H9 (cell line): ENCODE measurements around the gene KCNG3. TPM values are rescaled to one million over a fixed set of nuclear protein-coding genes. Genes with fewer than 3 reads are reported as not detected.
A peak's percentile ranks its signal among the peaks of the same experiment; 100 is the strongest.

Experiments used
- DNase-seq: peaks from one replicate; pipeline ENCODE4 v3.0.0-alpha.2; 2017
- H2AFZ ChIP-seq: one replicate; pipeline ENCODE4 v1.6.1; 2013; ENCODE audit warnings: mild to moderate bottlenecking, low read length, control low read depth, moderate library complexity
- H2AK5ac ChIP-seq: 2 replicates; pipeline ENCODE4 v1.6.1; 2013; ENCODE audit warnings: low read length, control low read depth, mixed read lengths; ENCODE audit not compliant: insufficient read length
- H2BK120ac ChIP-seq: one replicate; pipeline ENCODE4 v1.6.1; 2013; ENCODE audit warnings: low read depth, mild to moderate bottlenecking, low read length, control low read depth, inconsistent platforms; ENCODE audit not compliant: poor library complexity, severe bottlenecking
- H2BK12ac ChIP-seq: 2 replicates; pipeline ENCODE4 v1.6.1; 2013; ENCODE audit warnings: low read length, control low read depth, mixed read lengths, low read depth; ENCODE audit not compliant: insufficient read length
- H2BK15ac ChIP-seq: 2 replicates; pipeline ENCODE4 v1.6.1; 2013; ENCODE audit warnings: low read depth, low read length, control low read depth
- H2BK20ac ChIP-seq: one replicate; pipeline ENCODE4 v1.6.1; 2013; ENCODE audit warnings: low read depth, mild to moderate bottlenecking, low read length, control low read depth, inconsistent platforms; ENCODE audit not compliant: poor library complexity, severe bottlenecking
- H2BK5ac ChIP-seq: 2 replicates; pipeline ENCODE4 v1.6.1; 2013; ENCODE audit warnings: low read length, control low read depth, mixed read lengths; ENCODE audit not compliant: insufficient read length
- H3K14ac ChIP-seq: 2 replicates; pipeline ENCODE4 v1.6.1; 2013; ENCODE audit warnings: low read length, control low read depth; ENCODE audit not compliant: insufficient read depth
- H3K18ac ChIP-seq: 2 replicates; pipeline ENCODE4 v1.6.1; 2013; ENCODE audit warnings: low read depth, mild to moderate bottlenecking, mixed read lengths, low read length, control low read depth; ENCODE audit not compliant: insufficient read length
- H3K23ac ChIP-seq: 2 replicates; pipeline ENCODE4 v1.6.1; 2013; ENCODE audit warnings: low read length, control low read depth, mixed read lengths, low read depth; ENCODE audit not compliant: insufficient read length
- H3K23me2 ChIP-seq: 2 replicates; pipeline ENCODE4 v1.6.1; 2013; ENCODE audit warnings: low read depth, mild to moderate bottlenecking, mixed read lengths, low read length, control low read depth; ENCODE audit not compliant: insufficient read length, poor library complexity, severe bottlenecking
- H3K27ac ChIP-seq: 2 replicates; pipeline ENCODE4 v1.5.1; 2013; ENCODE audit warnings: low read length, control low read depth, mixed read lengths, low read depth; ENCODE audit not compliant: insufficient read length
- H3K27me3 ChIP-seq: 2 replicates; pipeline ENCODE4 v1.6.1; 2013; ENCODE audit warnings: low read length, control low read depth, inconsistent platforms; ENCODE audit not compliant: insufficient read depth
- H3K4ac ChIP-seq: 2 replicates; pipeline ENCODE4 v1.6.1; 2013; ENCODE audit warnings: low read depth, mild to moderate bottlenecking, control low read depth, inconsistent platforms, low read length, moderate library complexity
- H3K4me1 ChIP-seq: 2 replicates; pipeline ENCODE4 v1.6.1; 2013; ENCODE audit warnings: low read length, control low read depth, inconsistent platforms; ENCODE audit not compliant: insufficient read depth
- H3K4me2 ChIP-seq: 2 replicates; pipeline ENCODE4 v1.6.1; 2013; ENCODE audit warnings: low read length, control low read depth, mixed read lengths; ENCODE audit not compliant: insufficient read length, insufficient read depth
- H3K56ac ChIP-seq: 2 replicates; pipeline ENCODE4 v1.6.1; 2013; ENCODE audit warnings: low read depth, mild to moderate bottlenecking, mixed read lengths, low read length, control low read depth; ENCODE audit not compliant: insufficient read length
- H3K79me1 ChIP-seq: 2 replicates; pipeline ENCODE4 v1.6.1; 2013; ENCODE audit warnings: low read depth, mild to moderate bottlenecking, moderate library complexity, low read length, control low read depth, inconsistent platforms; ENCODE audit not compliant: insufficient read depth, poor library complexity, severe bottlenecking
- H3K79me2 ChIP-seq: 2 replicates; pipeline ENCODE4 v1.6.1; 2013; ENCODE audit warnings: low read length, control low read depth, inconsistent platforms; ENCODE audit not compliant: insufficient read depth
- H3K9ac ChIP-seq: 2 replicates; pipeline ENCODE4 v1.6.1; 2013; ENCODE audit warnings: low read length, control low read depth, mixed read lengths; ENCODE audit not compliant: insufficient read length; ENCODE audit errors: extremely low read depth
- H3K9me3 ChIP-seq: one replicate; pipeline ENCODE4 v1.6.1; 2013; ENCODE audit warnings: low read depth, low read length, inconsistent platforms; ENCODE audit not compliant: control insufficient read depth
- H3T11ph ChIP-seq: one replicate; pipeline ENCODE4 v1.6.1; 2013; ENCODE audit warnings: mild to moderate bottlenecking, low read length, control low read depth, inconsistent platforms
- H4K20me1 ChIP-seq: one replicate; pipeline ENCODE4 v1.6.1; 2013; ENCODE audit not compliant: control insufficient read depth, insufficient read length, insufficient read depth
- H4K5ac ChIP-seq: 2 replicates; pipeline ENCODE4 v1.6.1; 2013; ENCODE audit warnings: low read depth, mild to moderate bottlenecking, mixed read lengths, low read length, control low read depth; ENCODE audit not compliant: insufficient read length
- H4K8ac ChIP-seq: replicated peaks from 2 replicates; pipeline ENCODE4 v1.6.1; 2013; ENCODE audit warnings: low read length, control low read depth, mixed read lengths, low read depth; ENCODE audit not compliant: insufficient read length
- H4K91ac ChIP-seq: 2 replicates; pipeline ENCODE4 v1.6.1; 2013; ENCODE audit warnings: low read depth, mild to moderate bottlenecking, moderate library complexity, mixed read lengths, low read length, control low read depth; ENCODE audit not compliant: insufficient read length
- H3K27ac Mint-ChIP-seq, 3 experiments: 2 replicates in 2 of 3; 3 replicates in 1 of 3; pipeline ENCODE4 v1.8.0; 2020 to 2021; ENCODE audit warnings: mixed read lengths in 3 of 3, mild to moderate bottlenecking in 1 of 3, moderate library complexity in 1 of 3
- H3K27me3 Mint-ChIP-seq: 2 replicates; pipeline ENCODE4 v1.8.0; 2021; ENCODE audit warnings: low read depth, mild to moderate bottlenecking, moderate library complexity, mixed read lengths
- H3K36me3 Mint-ChIP-seq, 3 experiments: 2 replicates in 2 of 3; 3 replicates in 1 of 3; pipeline ENCODE4 v1.8.0; 2020 to 2021; ENCODE audit warnings: low read depth in 3 of 3, mixed read lengths in 3 of 3; ENCODE audit not compliant: insufficient read depth in 1 of 3
- H3K4me1 Mint-ChIP-seq, 2 experiments: 2 replicates each; pipeline ENCODE4 v1.8.0; 2020; ENCODE audit warnings: mixed read lengths in 2 of 2
- H3K4me3 Mint-ChIP-seq, 2 experiments: 2 replicates in 1 of 2; 3 replicates in 1 of 2; pipeline ENCODE4 v1.8.0; 2020 to 2021; ENCODE audit warnings: mild to moderate bottlenecking in 2 of 2, mixed read lengths in 2 of 2, moderate library complexity in 1 of 2
- H3K9me3 Mint-ChIP-seq, 2 experiments: 2 replicates in 1 of 2; 3 replicates in 1 of 2; pipeline ENCODE4 v1.8.0; 2020; ENCODE audit warnings: mild to moderate bottlenecking in 2 of 2, mixed read lengths in 2 of 2, moderate library complexity in 1 of 2
- CTCF ChIP-seq: fragments of 200-600 bp; sonication (generic); conservative IDR thresholded peaks from 3 replicates; pipeline ENCODE4 v1.8.0; 2021; ENCODE audit warnings: antibody characterized with exemption, mild to moderate bottlenecking
- WGBS: extraction: QIAGEN DNeasy Blood & Tissue Kit; methylation state at CpG from one replicate; pipeline ENCODE4 v1.1.7; 2013; ENCODE audit warnings: missing lambda C conversion rate, low lambda C conversion rate, mixed read lengths; ENCODE audit not compliant: insufficient read length; ENCODE audit errors: extremely low coverage; 5-methylcytosine and 5-hydroxymethylcytosine counted together
- total RNA-seq: library from RNA; stranded (reverse); gene quantifications from 2 replicates; pipeline ENCODE4 v1.2.1, GENCODE V29; 2021

Gene KCNG3
- total RNA-seq, 1 experiment from 2014 or later = 16.5 TPM

DNA sequence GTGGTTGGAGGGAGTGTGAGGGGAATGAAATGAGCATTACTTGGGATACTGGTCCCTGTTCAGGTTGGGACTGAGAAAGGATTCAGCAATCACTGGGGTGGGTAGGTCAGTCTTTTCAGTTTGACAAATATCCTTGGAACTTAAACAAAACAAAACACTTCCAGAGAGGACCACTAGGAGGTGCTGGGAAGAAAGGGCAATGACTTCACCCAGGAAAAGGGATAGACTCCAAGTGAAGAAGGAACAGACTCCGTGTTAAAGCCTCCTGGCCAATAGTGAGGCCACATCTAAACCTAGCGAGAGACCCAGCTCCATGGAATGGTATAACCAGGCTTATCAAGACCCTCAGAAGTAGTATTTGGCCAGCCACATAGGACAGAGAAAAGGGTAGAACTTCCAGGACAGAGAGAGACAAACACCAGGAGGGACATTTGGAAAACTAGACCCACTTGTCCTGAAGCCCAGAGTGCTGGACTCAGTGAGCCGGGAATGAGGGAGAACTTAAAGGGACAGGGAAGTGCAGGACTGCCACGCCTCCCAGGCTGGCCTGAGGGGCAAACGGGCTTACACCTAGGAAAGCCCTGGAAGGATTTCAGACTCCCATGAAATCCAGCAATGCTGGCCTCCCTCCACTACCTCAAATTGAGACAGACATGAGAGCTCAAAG is 19.6 kb upstream of the KCNG3 start:
- H3K27me3 Mint-ChIP-seq = no peaks in the 10 kb centered on the region
- Histone ChIP-seq H3K23ac (no peak overlapping the region), H3K4ac (no peak overlapping the region), H2BK12ac (no peak overlapping the region), H3K18ac (no peak overlapping the region), H3K79me1 (no peaks in the 10 kb centered on the region), H4K8ac (no peak overlapping the region), H3K27me3 (no peaks in the 10 kb centered on the region), H2BK20ac (no peak overlapping the region), H3K56ac (no peak overlapping the region), H3K14ac (no peak overlapping the region), H3K27ac (no peak overlapping the region), H3K79me2 (no peaks in the 10 kb centered on the region), H3K4me1 (no peaks in the 10 kb centered on the region; the same call in 1 of the 2 replicates), H3K9me3 (no peaks in the 10 kb centered on the region), H3K4me2 (no peak overlapping the region), H3K9ac (no peak overlapping the region), H3K23me2 (no peaks in the 10 kb centered on the region), H3T11ph (no peak overlapping the region), H2AFZ (peak overlapping the region; percentile 78), H2AK5ac (no peak overlapping the region), H4K5ac (no peak overlapping the region), H2BK5ac (no peak overlapping the region), H4K91ac (no peak overlapping the region), H2BK15ac (no peak overlapping the region), H2BK120ac (no peak overlapping the region), H4K20me1 (no peaks in the 10 kb centered on the region)
- H3K27ac Mint-ChIP-seq = peak overlapping the region in 2 of 3 experiments; percentile 46 to 90; a peak in 2 of 7 replicates
- no peak overlapping the region for H3K4me3 Mint-ChIP-seq
- peak; percentile 72 for DNase-seq
- H3K36me3 Mint-ChIP-seq = peaks cover 0 to 2% (median 0%) of the 10 kb centered on the region in 3 experiments; a peak in 2 of 7 replicates
- H3K4me1 Mint-ChIP-seq = peaks cover 20 to 25% of the 10 kb centered on the region in 2 experiments
- peak; percentile 83 for TF ChIP-seq CTCF
- no CpG with 5 or more reads among the region's 5 CpGs for WGBS
- no peaks in the 10 kb centered on the region for H3K9me3 Mint-ChIP-seq
